ENCODE data around the gene PPFIBP2. TPM values are rescaled to one million over a fixed set of nuclear protein-coding genes. Genes with fewer than 3 reads are reported as not detected.
A peak's percentile ranks its signal among the peaks of the same experiment; 100 is the strongest.

PPFIBP2 gene
- polyA plus RNA-seq, 2 of the 4 experiments (the other 2 are of a cell fraction), result 13.4 to 32.5 TPM

- TF ChIP-seq NPAS2 (CRISPR knock-in tag; IDR thresholded peaks at IDR 0.05; ENCODE audit: borderline replicate concordance) (no peak), RNF2 (IDR thresholded peaks at IDR 0.05; ENCODE audit: borderline replicate concordance, low read depth) (no peak), HOXA7 (CRISPR knock-in tag; IDR thresholded peaks at IDR 0.05) (no peak), RARB (CRISPR knock-in tag; IDR thresholded peaks at IDR 0.05) (no peak), RFX5 (IDR thresholded peaks at IDR 0.05) (no peak)
These were observed 83.2 kb downstream of the PPFIBP2 start (continued) for GRCh38 chr11:7596975-7597391.

- DNase-seq (ENCODE audit: low read depth in 1 of 2, low spot score in 1 of 2) (no peak), FAIRE-seq (no peak), ATAC-seq (no peak)
- H3K4me3 ChIP-seq, result no peak overlapping the region
- no peaks in the 10 kb centered on the region for H3K9me3 ChIP-seq
- 71% methylated on average over 8 of the region's 8 CpGs for WGBS (ENCODE audit: missing lambda C conversion rate)
- CTCF ChIA-PET, result interaction anchor here (0.9 kb wide), 1 partner anchor 27 kb away, joined by 4 read pairs; no protein-coding TSS in a partner anchor
- peak overlapping the region in 1 of 2 experiments; percentile 61; a peak in 3 of 6 replicates for H3K27ac ChIP-seq
- POLR2A ChIA-PET, result no interaction called here
- H3K4me2 ChIP-seq, result no peak overlapping the region
- TF ChIP-seq PBX3 (IDR thresholded peaks at IDR 0.05) (no peak), NFE2L2 (conservative IDR thresholded peaks at IDR 0.05; ENCODE audit: low read length) (no peak), KDM5A (IDR thresholded peaks at IDR 0.05) (no peak), ESRRA (IDR thresholded peaks at IDR 0.05; ENCODE audit: borderline replicate concordance, low read length) (no peak), HDAC2 (IDR thresholded peaks at IDR 0.05) (no peak), NPAS2 (CRISPR knock-in tag; IDR thresholded peaks at IDR 0.05; ENCODE audit: borderline replicate concordance) (no peak), CHD4 (IDR thresholded peaks at IDR 0.05; ENCODE audit: borderline replicate concordance) (no peak), HOXA7 (CRISPR knock-in tag; IDR thresholded peaks at IDR 0.05) (no peak), POLR2A (IDR thresholded peaks at IDR 0.05; ENCODE audit: low read length) (no peak)
- H3K4me1 ChIP-seq, result peaks cover 46% of the 10 kb centered on the region
These were observed 83.8 kb downstream of the PPFIBP2 start for GRCh38 chr11:7597620-7598019.

- Histone ChIP-seq H3K9me3 (no peaks in the 10 kb centered on the region), H3K4me1 (peaks cover 61% of the 10 kb centered on the region), H3K4me2 (peak overlapping the region; percentile 33), H3K4me3 (no peak overlapping the region), H3K27ac (peak overlapping the region; percentile 76 to 92)
- WGBS (ENCODE audit: missing lambda C conversion rate), result 81% methylated on average over 2 of the region's 2 CpGs
- POLR2A ChIA-PET, result no interaction called here
- TF ChIP-seq RNF2 (IDR thresholded peaks at IDR 0.05; ENCODE audit: borderline replicate concordance, low read depth) (no peak), USF2 (IDR thresholded peaks at IDR 0.05) (no peak), ZFP36 (IDR thresholded peaks at IDR 0.05; ENCODE audit: borderline replicate concordance, partially characterized antibody) (no peak), GATA3 (IDR thresholded peaks at IDR 0.05; ENCODE audit: borderline replicate concordance) (no peak), POLR2AphosphoS2 (conservative IDR thresholded peaks at IDR 0.05; ENCODE audit: low read length) (no peak), JUN (IDR thresholded peaks at IDR 0.05) (no peak), REST (IDR thresholded peaks at IDR 0.05) (no peak), EHF (CRISPR knock-in tag; IDR thresholded peaks at IDR 0.05) (no peak), ZSCAN20 (CRISPR knock-in tag; IDR thresholded peaks at IDR 0.05) (no peak), ESRRA (IDR thresholded peaks at IDR 0.05; ENCODE audit: borderline replicate concordance, low read length) (no peak), E2F6 (IDR thresholded peaks at IDR 0.05; ENCODE audit: borderline replicate concordance, low read depth) (no peak), HOXB13 (CRISPR knock-in tag; IDR thresholded peaks at IDR 0.05; ENCODE audit: low read depth) (no peak), KDM5A (IDR thresholded peaks at IDR 0.05) (no peak), MYC (IDR thresholded peaks at IDR 0.05; ENCODE audit: borderline replicate concordance, low read length) (no peak), ZC3H11A (IDR thresholded peaks at IDR 0.05) (no peak), RAD21 (conservative IDR thresholded peaks at IDR 0.05 in 1 of 2, IDR thresholded peaks at IDR 0.05 in 1 of 2) (no peak), ELK1 (IDR thresholded peaks at IDR 0.05; ENCODE audit: low read depth, low read length) (no peak), PHF8 (IDR thresholded peaks at IDR 0.05; ENCODE audit: borderline replicate concordance, low read depth) (no peak)
- FAIRE-seq (no peak), DNase-seq (ENCODE audit: low read depth in 1 of 2, low spot score in 1 of 2) (no peak), ATAC-seq (no peak)
- CTCF ChIA-PET, result interaction anchor here (0.6 to 2.4 kb wide), 2 partner anchors 12 to 28 kb away, joined by 3 to 11 read pairs; no protein-coding TSS in a partner anchor
These were observed 85.4 kb downstream of the PPFIBP2 start for GRCh38 chr11:7599209-7599608.

All from A549 (cell line).